GM10248 (cell line): Measurements from ENCODE around the gene CNTROB.

Experiments used
- CTCF ChIA-PET: fragments of 300-600 bp; sonication (Branson Sonifier 250); formaldehyde crosslinking; extraction: SDS; loops from one replicate; lab custom pipeline; 2021; ENCODE audit warnings: antibody characterized with exemption; lab: Yijun Ruan, JAX
- POLR2A ChIA-PET: fragments of 350-650 bp; sonication (Branson Sonifier 250); formaldehyde crosslinking; extraction: SDS; loops from one replicate; lab custom pipeline; 2020; ENCODE audit warnings: antibody characterized with exemption; lab: Yijun Ruan, JAX
- DNase-seq: peaks from one replicate; pipeline ENCODE4 v3.0.0; 2012; ENCODE audit errors: extremely low spot score
- TF ChIP-seq, protein P1 (sequence below): IDR thresholded peaks from 2 replicates; pipeline ENCODE4 v1.5.1; 2012; ENCODE audit warnings: mild to moderate bottlenecking, low read depth; ENCODE audit errors: extremely low read depth, missing control alignments, control extremely low read depth

Gene CNTROB

DNA sequence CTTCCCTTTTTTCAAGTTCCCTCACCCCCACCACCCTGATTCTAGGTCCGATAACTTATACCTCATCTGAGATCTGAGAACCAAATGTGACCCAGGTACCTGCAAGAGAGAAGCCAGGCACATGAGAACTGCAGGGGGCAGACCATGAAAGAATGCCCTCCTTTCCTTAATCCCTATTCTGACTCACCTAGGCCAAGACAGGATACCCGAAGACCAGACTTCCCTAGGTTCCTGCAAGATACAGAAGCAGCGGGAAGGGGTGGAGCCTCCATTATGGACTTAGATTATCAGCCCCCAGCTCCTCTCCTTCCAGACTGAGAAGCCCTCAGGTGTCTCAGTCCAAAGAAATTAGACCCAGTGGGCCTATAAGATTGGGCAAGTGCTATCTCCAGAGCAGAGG is 4.4 kb upstream of the CNTROB start:
- DNase-seq = no peak
- CTCF ChIA-PET = interaction anchor here (0.8 to 2.3 kb wide), 3 partner anchors 15 to 114 kb away, joined by 3 to 6 read pairs (median 5); no protein-coding TSS in a partner anchor
- POLR2A ChIA-PET = no interaction called here
- TF ChIP-seq, protein P1, sequence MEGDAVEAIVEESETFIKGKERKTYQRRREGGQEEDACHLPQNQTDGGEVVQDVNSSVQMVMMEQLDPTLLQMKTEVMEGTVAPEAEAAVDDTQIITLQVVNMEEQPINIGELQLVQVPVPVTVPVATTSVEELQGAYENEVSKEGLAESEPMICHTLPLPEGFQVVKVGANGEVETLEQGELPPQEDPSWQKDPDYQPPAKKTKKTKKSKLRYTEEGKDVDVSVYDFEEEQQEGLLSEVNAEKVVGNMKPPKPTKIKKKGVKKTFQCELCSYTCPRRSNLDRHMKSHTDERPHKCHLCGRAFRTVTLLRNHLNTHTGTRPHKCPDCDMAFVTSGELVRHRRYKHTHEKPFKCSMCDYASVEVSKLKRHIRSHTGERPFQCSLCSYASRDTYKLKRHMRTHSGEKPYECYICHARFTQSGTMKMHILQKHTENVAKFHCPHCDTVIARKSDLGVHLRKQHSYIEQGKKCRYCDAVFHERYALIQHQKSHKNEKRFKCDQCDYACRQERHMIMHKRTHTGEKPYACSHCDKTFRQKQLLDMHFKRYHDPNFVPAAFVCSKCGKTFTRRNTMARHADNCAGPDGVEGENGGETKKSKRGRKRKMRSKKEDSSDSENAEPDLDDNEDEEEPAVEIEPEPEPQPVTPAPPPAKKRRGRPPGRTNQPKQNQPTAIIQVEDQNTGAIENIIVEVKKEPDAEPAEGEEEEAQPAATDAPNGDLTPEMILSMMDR = no peak

DNA sequence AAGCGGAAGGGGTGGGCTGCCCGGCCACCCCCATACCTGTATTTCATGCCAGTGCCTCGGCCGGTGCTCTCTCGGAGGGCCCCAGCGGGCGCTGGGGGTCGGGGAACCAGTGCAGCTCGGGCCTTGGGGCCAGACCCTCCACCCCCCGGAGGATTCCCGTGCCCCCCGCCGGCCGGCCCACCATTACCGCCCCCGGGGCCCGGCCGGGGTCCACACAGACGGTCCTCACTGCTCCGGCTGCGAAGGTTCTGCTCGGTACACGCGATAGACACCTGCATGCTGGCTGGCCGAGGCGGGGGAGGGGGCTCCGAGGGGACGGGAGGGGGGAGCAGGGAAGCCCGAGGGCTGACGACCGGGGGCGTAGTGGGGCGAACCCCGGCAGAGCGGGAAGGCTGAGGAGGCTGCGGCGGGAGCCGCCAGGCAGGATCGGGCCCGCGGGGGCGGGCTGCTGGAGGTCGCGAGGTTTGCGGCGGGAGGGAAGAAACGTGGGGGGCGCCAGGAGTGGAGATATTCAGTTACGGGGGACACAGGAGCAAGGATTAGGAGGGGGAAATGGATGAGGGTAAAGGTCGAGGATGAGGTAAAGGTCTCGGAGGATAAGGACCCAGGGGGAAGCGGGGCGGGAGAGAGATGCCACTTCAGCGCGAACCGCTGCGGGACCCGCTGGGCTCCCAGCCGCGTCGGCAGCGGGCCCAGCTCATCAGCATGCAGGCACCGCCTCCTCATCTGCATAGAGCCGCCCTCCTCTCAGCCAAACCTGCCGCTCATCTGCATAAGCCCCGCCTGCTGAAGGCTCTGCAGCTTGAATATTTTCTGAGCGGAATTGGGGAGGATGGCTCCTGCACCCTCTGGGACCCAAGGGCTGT is 2.6 kb upstream of the CNTROB start, which contains the start of gene KCNAB3:
TSS of gene KCNAB3 (minus strand) at position 699 of the 866 bp plus-strand sequence. CDS start at position 278, 421 bp downstream.
- ChIA-PET CTCF (interaction anchor here (1.2 to 10.4 kb wide), 3 partner anchors 10 to 112 kb away, joined by 5 to 107 read pairs (median 77); partner anchors contain the start of gene RNF227), POLR2A (interaction anchor here (0.5 kb wide), 1 partner anchor 17 kb away, joined by 4 read pairs; no protein-coding TSS in a partner anchor)
- TF ChIP-seq, protein P1 = no peak
- DNase-seq = peak; percentile 76

DNA sequence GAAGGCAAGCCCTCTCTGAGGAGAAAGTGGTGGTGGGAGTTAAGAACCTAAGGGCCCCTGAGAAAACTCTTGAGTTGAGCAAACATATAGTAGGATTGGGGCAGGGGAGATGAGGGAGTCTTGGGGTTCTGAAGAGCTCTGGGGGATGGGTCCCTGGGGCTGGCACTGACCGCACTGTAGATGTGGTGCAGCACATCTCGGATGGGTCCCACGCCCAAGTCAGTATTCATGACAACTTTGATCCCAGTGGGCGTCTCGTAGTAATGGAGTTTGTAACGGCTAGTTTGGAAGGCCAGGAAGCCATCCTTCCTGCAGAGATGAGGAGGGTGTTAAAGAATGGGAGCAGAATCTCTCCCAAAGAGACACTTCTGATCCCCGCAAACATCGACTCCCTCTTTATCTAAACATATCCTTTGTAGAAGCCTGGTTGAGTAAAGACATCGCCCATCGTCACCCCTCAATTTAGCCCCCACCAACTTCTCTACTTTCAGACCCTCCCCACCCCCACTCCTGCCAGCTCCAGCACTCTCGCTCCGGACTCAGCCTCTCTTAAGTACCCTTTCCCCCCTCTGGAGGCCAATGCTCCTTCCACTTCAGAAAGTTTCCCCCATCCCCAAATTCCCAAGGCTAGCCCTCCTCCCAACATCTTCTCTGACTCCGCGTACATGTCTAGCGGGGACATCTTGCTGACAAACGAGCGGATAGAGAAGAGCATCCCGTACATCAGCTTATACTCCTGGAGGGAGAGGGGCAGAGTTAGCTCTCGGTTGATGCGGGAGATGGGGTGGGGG is 970 bp upstream of the CNTROB start:
- no peak for DNase-seq
- TF ChIP-seq, protein P1 = no peak
- ChIA-PET POLR2A (interaction anchor here (0.9 to 1.0 kb wide), 2 partner anchors 14 to 244 kb away, joined by 3 to 5 read pairs; partner anchors contain the start of gene TP53), CTCF (interaction anchor here (1.0 to 10.4 kb wide), 11 partner anchors 12 to 129 kb away, joined by 3 to 107 read pairs (median 4); partner anchors contain the start of gene RNF227)

DNA sequence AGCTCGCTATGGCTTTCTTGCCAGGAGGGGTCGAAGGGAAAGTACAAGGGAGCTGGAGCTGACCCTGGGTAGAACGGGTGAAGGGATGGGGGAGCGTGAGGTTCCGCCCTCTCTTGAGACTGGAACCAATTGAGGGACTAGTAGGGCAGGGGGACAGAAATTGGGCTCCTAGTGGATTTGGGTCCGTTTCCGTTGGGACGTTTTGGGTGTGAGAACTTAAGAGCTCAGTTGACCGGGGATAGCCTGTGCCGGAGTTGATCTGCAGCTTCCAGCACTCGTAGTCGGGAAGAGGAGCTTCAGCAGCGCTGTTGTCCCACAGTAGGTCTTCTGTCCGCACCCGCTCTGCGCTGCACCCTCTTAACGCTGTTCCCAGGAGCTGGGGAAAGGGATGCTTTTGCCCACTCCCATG is 481 bp downstream of the CNTROB start:
- POLR2A ChIA-PET = interaction anchor here (0.7 to 1.4 kb wide), 3 partner anchors 12 to 447 kb away, joined by 3 to 5 read pairs (median 5); partner anchors contain the start of gene RNF227
- CTCF ChIA-PET = interaction anchor here (0.7 to 10.4 kb wide), 27 partner anchors 9 to 637 kb away, joined by 3 to 107 read pairs (median 4); partner anchors contain the start of gene RNF227
- TF ChIP-seq, protein P1 = no peak
- DNase-seq = peak; percentile 54

DNA sequence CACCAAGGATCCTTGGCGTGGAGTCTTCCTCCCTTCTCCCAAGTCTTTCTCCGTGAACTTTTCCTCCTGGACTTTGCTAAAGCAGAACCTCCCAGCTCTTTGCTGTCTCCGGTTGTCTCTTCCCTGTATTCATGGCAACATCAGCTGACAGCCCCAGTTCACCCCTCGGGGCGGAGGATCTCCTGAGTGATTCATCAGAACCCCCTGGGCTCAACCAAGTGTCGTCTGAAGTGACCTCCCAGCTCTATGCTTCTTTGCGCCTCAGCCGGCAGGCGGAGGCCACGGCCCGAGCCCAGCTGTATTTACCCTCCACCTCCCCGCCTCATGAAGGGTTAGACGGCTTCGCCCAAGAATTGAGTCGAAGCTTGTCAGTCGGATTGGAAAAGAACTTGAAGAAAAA is 943 bp downstream of the CNTROB start:
- peak; percentile 51 for DNase-seq
- POLR2A ChIA-PET = interaction anchor here (0.7 to 1.4 kb wide), 2 partner anchors 17 to 448 kb away, joined by 3 to 5 read pairs; partner anchors contain the start of gene RNF227
- TF ChIP-seq, protein P1 = peak; percentile 19
- CTCF ChIA-PET = interaction anchor here (0.8 to 10.4 kb wide), 25 partner anchors 8 to 637 kb away, joined by 3 to 107 read pairs (median 4); partner anchors contain the start of gene RNF227

DNA sequence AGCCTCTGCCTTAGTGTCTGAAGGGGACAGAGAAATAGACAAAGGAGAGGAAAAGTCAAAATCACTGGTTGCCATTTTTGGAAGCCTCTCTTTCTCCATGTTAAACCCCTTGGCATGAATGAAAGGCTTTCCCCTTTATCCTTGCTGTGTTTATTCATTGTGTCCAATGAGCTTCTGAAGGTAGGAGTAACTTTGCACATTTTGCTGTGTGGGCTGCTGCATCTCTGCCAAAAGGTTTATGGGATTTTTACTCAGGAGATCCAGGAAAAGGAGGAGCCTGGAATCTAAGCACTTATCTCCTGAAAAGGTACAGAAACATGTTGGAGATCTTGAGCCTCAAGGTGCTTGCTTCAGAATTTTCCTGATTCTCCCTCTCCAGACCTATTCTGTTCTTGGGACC is 3.9 kb downstream of the CNTROB start:
- ChIA-PET CTCF (interaction anchor here (0.9 to 10.4 kb wide), 10 partner anchors 9 to 193 kb away, joined by 3 to 107 read pairs (median 4); partner anchors contain the start of genes NAA38 and RNF227), POLR2A (no interaction called here)
- TF ChIP-seq, protein P1 = no peak
- no peak for DNase-seq
